ENCODE data around the gene SPINK1.

DNA sequence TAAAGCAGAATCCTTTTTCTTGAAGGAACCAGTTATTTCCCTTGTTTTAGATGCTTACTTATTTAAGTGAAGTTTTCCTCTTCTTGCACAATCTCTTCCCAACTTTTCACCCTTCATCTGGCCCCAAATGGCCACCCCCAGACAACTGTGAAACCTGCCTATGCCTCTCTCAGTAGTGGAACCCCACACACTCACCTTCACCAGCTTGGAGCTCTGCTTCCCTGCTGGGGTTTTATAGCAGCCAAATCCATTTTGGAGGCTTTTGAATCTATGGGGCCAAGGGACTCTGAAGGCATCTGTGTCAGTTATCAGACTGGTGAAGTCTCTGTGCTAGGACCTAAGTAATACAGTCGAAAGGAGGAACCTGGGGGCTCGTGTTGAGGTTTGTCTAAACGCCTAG, 22.9 kb upstream of the SPINK1 start:
- TF ChIP-seq CEBPB (tag; IDR thresholded peaks at IDR 0.05): no peak
- no peak for TF ChIP-seq EP300 (IDR thresholded peaks at IDR 0.05; ENCODE audit: low read length)
- no peak for TF ChIP-seq TCF7 (IDR thresholded peaks at IDR 0.05; ENCODE audit: borderline replicate concordance)
- no peak for TF ChIP-seq MEF2A (IDR thresholded peaks at IDR 0.05; ENCODE audit: control insufficient read depth, low read depth, low read length)
- TF ChIP-seq HMG20A (CRISPR knock-in tag; conservative IDR thresholded peaks at IDR 0.05): no peak
- TF ChIP-seq, protein P1, sequence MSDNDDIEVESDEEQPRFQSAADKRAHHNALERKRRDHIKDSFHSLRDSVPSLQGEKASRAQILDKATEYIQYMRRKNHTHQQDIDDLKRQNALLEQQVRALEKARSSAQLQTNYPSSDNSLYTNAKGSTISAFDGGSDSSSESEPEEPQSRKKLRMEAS (CRISPR knock-in tag; IDR thresholded peaks at IDR 0.05): no peak
- no peak for TF ChIP-seq MAZ (CRISPR knock-in tag; conservative IDR thresholded peaks at IDR 0.05 in 1 of 2, IDR thresholded peaks at IDR 0.05 in 1 of 2)

Data from K562 (cell line).